ENCODE measurements around the gene ARL3. TPM values are rescaled to one million over a fixed set of nuclear protein-coding genes. Genes with fewer than 3 reads are reported as not detected.
A peak's percentile ranks its signal among the peaks of the same experiment; 100 is the strongest.
"Not testable (repeated sequence)": the region's sequence is repeated elsewhere in the genome, so short reads cannot be mapped to it uniquely, and the experiment has no call there.

Gene ARL3
- polyA plus RNA-seq, 6 donors from 2014 or later = 0.52 to 1.9 (median 1.6) TPM

- H3K9me3 Mint-ChIP-seq = peaks cover 0 to 5% (median 0%) of the 10 kb centered on the region in 7 donors
- peak overlapping the region in 5 of 6 donors; percentile 29 to 88 (median 61) for H3K27ac Mint-ChIP-seq
- peak overlapping the region; percentile 81 to 100 (median 96) for H3K4me3 Mint-ChIP-seq
- ATAC-seq (ENCODE audit: low read depth in 2 of 2) = no peak
- H3K4me1 Mint-ChIP-seq = peaks cover 37 to 47% (median 47%) of the 10 kb centered on the region in 3 donors
- DNase-seq = no peak
- no peaks in the 10 kb centered on the region for H3K27me3 Mint-ChIP-seq
- peaks cover 0 to 8% of the 10 kb centered on the region in 2 donors for H3K36me3 Mint-ChIP-seq
These were observed 31.0 kb upstream of the ARL3 start for GRCh38 chr10:102745157-102745556.

GRCh38 chr10:102744374-102745051, 30.3 kb upstream of the ARL3 start:
- H3K36me3 Mint-ChIP-seq = peaks cover 0 to 8% of the 10 kb centered on the region in 2 donors
- peaks cover 37 to 47% (median 47%) of the 10 kb centered on the region in 3 donors for H3K4me1 Mint-ChIP-seq
- H3K27ac Mint-ChIP-seq = peak overlapping the region; percentile 88 to 97 (median 96)
- H3K4me3 Mint-ChIP-seq = peak overlapping the region; percentile 81 to 100 (median 96)
- H3K27me3 Mint-ChIP-seq = no peaks in the 10 kb centered on the region
- ATAC-seq (ENCODE audit: low read depth in 2 of 2) = peak; percentile 2
- H3K9me3 Mint-ChIP-seq = peaks cover 0 to 5% (median 0%) of the 10 kb centered on the region in 7 donors
- no peak for DNase-seq

GRCh38 chr10:102743588-102744373, 29.6 kb upstream of the ARL3 start, which contains the start of gene WBP1L:
TSS of gene WBP1L (plus strand) at chr10:102743948. CDS start at chr10:102744054, 106 bp downstream.
- peak; percentile 95 for DNase-seq
- no peaks in the 10 kb centered on the region for H3K27me3 Mint-ChIP-seq
- H3K9me3 Mint-ChIP-seq = peaks cover 0 to 5% (median 0%) of the 10 kb centered on the region in 7 donors
- H3K36me3 Mint-ChIP-seq = peaks cover 0 to 8% of the 10 kb centered on the region in 2 donors
- peak within 1 kb of the TSS; percentile 81 to 100 (median 96) for H3K4me3 Mint-ChIP-seq
- H3K4me1 Mint-ChIP-seq = peaks cover 35 to 52% (median 49%) of the 10 kb centered on the region in 3 donors
- H3K27ac Mint-ChIP-seq = peak within 1 kb of the TSS; percentile 88 to 97 (median 96)
- ATAC-seq (ENCODE audit: low read depth in 2 of 2) = peak; percentile 96 to 97

GRCh38 chr10:102743078-102743587, 28.9 kb upstream of the ARL3 start:
- Mint-ChIP-seq H3K36me3 (peaks cover 0 to 2% of the 10 kb centered on the region in 2 donors), H3K4me3 (peak overlapping the region; percentile 81 to 100 (median 96)), H3K27me3 (no peaks in the 10 kb centered on the region), H3K9me3 (peaks cover 0 to 5% (median 0%) of the 10 kb centered on the region in 7 donors), H3K4me1 (peaks cover 29 to 50% (median 48%) of the 10 kb centered on the region in 3 donors), H3K27ac (peak overlapping the region in 5 of 6 donors; percentile 88 to 97 (median 97))
- no peak for DNase-seq
- ATAC-seq (ENCODE audit: low read depth in 2 of 2) = no peak

- H3K36me3 Mint-ChIP-seq; H3K9me3 Mint-ChIP-seq; ATAC-seq (ENCODE audit: low read depth in 2 of 2); DNase-seq; H3K27me3 Mint-ChIP-seq: not testable (repeated sequence)
- Mint-ChIP-seq H3K27ac (peak overlapping the region in 2 of 6 donors; percentile 64 to 75), H3K4me3 (peak overlapping the region in 2 of 8 donors; percentile 60 to 81), H3K4me1 (peaks cover 28 to 49% (median 48%) of the 10 kb centered on the region in 3 donors)
These were observed 28.1 kb upstream of the ARL3 start for GRCh38 chr10:102742313-102742712.

- no peak overlapping the region for H3K27ac Mint-ChIP-seq
- peaks cover 0 to 5% (median 0%) of the 10 kb centered on the region in 7 donors for H3K9me3 Mint-ChIP-seq
- H3K36me3 Mint-ChIP-seq = no peaks in the 10 kb centered on the region
- DNase-seq = no peak
- H3K27me3 Mint-ChIP-seq = no peaks in the 10 kb centered on the region
- H3K4me1 Mint-ChIP-seq = peaks cover 28 to 47% (median 46%) of the 10 kb centered on the region in 3 donors
- H3K4me3 Mint-ChIP-seq = peak overlapping the region in 1 of 8 donors; percentile 60
- no peak for ATAC-seq (ENCODE audit: low read depth in 2 of 2)
These were observed 27.6 kb upstream of the ARL3 start for GRCh38 chr10:102741726-102742237.

GRCh38 chr10:102740229-102740628, 26.0 kb upstream of the ARL3 start:
- H3K36me3 Mint-ChIP-seq = no peaks in the 10 kb centered on the region
- no peak overlapping the region for H3K4me3 Mint-ChIP-seq
- H3K9me3 Mint-ChIP-seq = peaks cover 0 to 5% (median 0%) of the 10 kb centered on the region in 7 donors
- no peaks in the 10 kb centered on the region for H3K27me3 Mint-ChIP-seq
- no peak for ATAC-seq (ENCODE audit: low read depth in 2 of 2)
- H3K27ac Mint-ChIP-seq = peak overlapping the region in 2 of 6 donors; percentile 0 to 30
- peaks cover 21 to 34% (median 34%) of the 10 kb centered on the region in 3 donors for H3K4me1 Mint-ChIP-seq
- no peak for DNase-seq

GRCh38 chr10:102738692-102739121, 24.5 kb upstream of the ARL3 start:
- Mint-ChIP-seq H3K4me3 (peak overlapping the region in 1 of 8 donors; percentile 25), H3K36me3 (no peaks in the 10 kb centered on the region), H3K9me3 (peaks cover 0 to 5% (median 0%) of the 10 kb centered on the region in 7 donors), H3K27me3 (no peaks in the 10 kb centered on the region), H3K27ac (peak overlapping the region in 3 of 6 donors; percentile 36 to 38 (median 37)), H3K4me1 (peaks cover 11 to 21% (median 19%) of the 10 kb centered on the region in 3 donors)
- DNase-seq (no peak), ATAC-seq (ENCODE audit: low read depth in 2 of 2) (no peak)

- Mint-ChIP-seq H3K27me3 (no peaks in the 10 kb centered on the region), H3K4me1 (peaks cover 5 to 12% (median 9%) of the 10 kb centered on the region in 3 donors), H3K27ac (peak overlapping the region in 2 of 6 donors; percentile 26 to 49), H3K9me3 (no peaks in the 10 kb centered on the region), H3K36me3 (peaks cover 0 to 9% of the 10 kb centered on the region in 2 donors), H3K4me3 (no peak overlapping the region)
- no peak for DNase-seq
- ATAC-seq (ENCODE audit: low read depth in 2 of 2) = no peak
These were observed 20.9 kb upstream of the ARL3 start for GRCh38 chr10:102735065-102735562.

GRCh38 chr10:102732661-102733060, 18.5 kb upstream of the ARL3 start:
- peak overlapping the region in 1 of 8 donors; percentile 41 for H3K4me3 Mint-ChIP-seq
- ATAC-seq (ENCODE audit: low read depth in 2 of 2) = no peak
- peaks cover 0 to 6% (median 6%) of the 10 kb centered on the region in 3 donors for H3K4me1 Mint-ChIP-seq
- no peak overlapping the region for H3K27ac Mint-ChIP-seq
- peaks cover 0 to 9% of the 10 kb centered on the region in 2 donors for H3K36me3 Mint-ChIP-seq
- H3K9me3 Mint-ChIP-seq = no peaks in the 10 kb centered on the region
- no peaks in the 10 kb centered on the region for H3K27me3 Mint-ChIP-seq
- DNase-seq = no peak

- Mint-ChIP-seq H3K4me3 (no peak overlapping the region), H3K9me3 (no peaks in the 10 kb centered on the region), H3K36me3 (peaks cover 0 to 16% of the 10 kb centered on the region in 2 donors), H3K27ac (no peak overlapping the region), H3K4me1 (peaks cover 0 to 8% (median 6%) of the 10 kb centered on the region in 3 donors), H3K27me3 (no peaks in the 10 kb centered on the region)
- ATAC-seq (ENCODE audit: low read depth in 2 of 2) (no peak), DNase-seq (no peak)
These were observed 17.1 kb upstream of the ARL3 start for GRCh38 chr10:102731222-102731800.
